GM12878 (cell line): ENCODE measurements around the gene NPFFR2.

Experiments used
- ASH2L ChIP-seq: fragments of 300-600, 200-600 bp; sonication (generic); IDR thresholded peaks from 2 replicates; pipeline ENCODE4 v1.6.1; 2017; ENCODE audit warnings: low read depth, mild to moderate bottlenecking, borderline replicate concordance
- CREB1 ChIP-seq: IDR thresholded peaks from 2 replicates; pipeline ENCODE4 v1.6.1; 2012; ENCODE audit warnings: low read depth, mild to moderate bottlenecking, inconsistent platforms
- EZH2 ChIP-seq: IDR thresholded peaks from 2 replicates; pipeline ENCODE4 v1.6.1; 2012; ENCODE audit warnings: low read depth, mild to moderate bottlenecking, control low read depth, inconsistent platforms, low read length, borderline replicate concordance; ENCODE audit not compliant: control insufficient read depth
- KDM1A ChIP-seq: fragments of 200-600 bp; sonication (generic); IDR thresholded peaks from 2 replicates; pipeline ENCODE4 v1.6.1; 2016; ENCODE audit warnings: borderline replicate concordance
- NFIC ChIP-seq: IDR thresholded peaks from 2 replicates; pipeline ENCODE4 v1.6.1; 2012; ENCODE audit warnings: low read depth, mild to moderate bottlenecking, inconsistent platforms, low read length, moderate library complexity
- POLR2A ChIP-seq: IDR thresholded peaks from 2 replicates; pipeline ENCODE4 v1.6.1; 2011; ENCODE audit warnings: low read depth, mild to moderate bottlenecking, low read length
- RAD21 ChIP-seq: IDR thresholded peaks from 2 replicates; pipeline ENCODE4 v1.6.1; 2011; ENCODE audit warnings: mild to moderate bottlenecking, low read depth, low read length, moderate library complexity; ENCODE audit not compliant: insufficient read depth
- RB1 ChIP-seq: fragments of 450-650 bp; formaldehyde crosslinking; IDR thresholded peaks from 2 replicates; pipeline ENCODE4 v1.6.1; 2017; ENCODE audit warnings: mild to moderate bottlenecking, borderline replicate concordance
- SUZ12 ChIP-seq: fragments of 200-600 bp; sonication (generic); IDR thresholded peaks from one replicate; pipeline ENCODE4 v1.6.1; 2018; ENCODE audit warnings: antibody characterized with exemption, mild to moderate bottlenecking; ENCODE audit not compliant: unreplicated experiment
- TF ChIP-seq, protein P1 (sequence below), 3 experiments: IDR thresholded peaks in 2 of 3; conservative IDR thresholded peaks in 1 of 3; 2 replicates each; pipeline ENCODE4 v1.5.1; 2011; ENCODE audit warnings: low read depth in 3 of 3, low read length in 3 of 3, mild to moderate bottlenecking in 3 of 3, control low read depth in 2 of 3, moderate library complexity in 2 of 3, inconsistent platforms in 1 of 3, mixed read lengths in 1 of 3; ENCODE audit not compliant: control insufficient read depth in 2 of 3, insufficient read depth in 1 of 3; ENCODE audit errors: extremely low read depth in 1 of 3
- TF ChIP-seq, protein P2 (sequence below): fragments of 450-650 bp; formaldehyde crosslinking; IDR thresholded peaks from 2 replicates; pipeline ENCODE4 v1.4.0; 2020; ENCODE audit warnings: mild to moderate bottlenecking, moderate library complexity
- TF ChIP-seq, protein P3 (sequence below): IDR thresholded peaks from 2 replicates; pipeline ENCODE4 v1.6.1; 2012; ENCODE audit warnings: mild to moderate bottlenecking, low read depth, low read length
- TF ChIP-seq, protein P4 (sequence below): IDR thresholded peaks from 2 replicates; pipeline ENCODE4 v1.6.1; 2011; ENCODE audit warnings: borderline replicate concordance, low read depth, mild to moderate bottlenecking, moderate library complexity, low read length; ENCODE audit not compliant: insufficient read depth, poor library complexity, severe bottlenecking

DNA sequence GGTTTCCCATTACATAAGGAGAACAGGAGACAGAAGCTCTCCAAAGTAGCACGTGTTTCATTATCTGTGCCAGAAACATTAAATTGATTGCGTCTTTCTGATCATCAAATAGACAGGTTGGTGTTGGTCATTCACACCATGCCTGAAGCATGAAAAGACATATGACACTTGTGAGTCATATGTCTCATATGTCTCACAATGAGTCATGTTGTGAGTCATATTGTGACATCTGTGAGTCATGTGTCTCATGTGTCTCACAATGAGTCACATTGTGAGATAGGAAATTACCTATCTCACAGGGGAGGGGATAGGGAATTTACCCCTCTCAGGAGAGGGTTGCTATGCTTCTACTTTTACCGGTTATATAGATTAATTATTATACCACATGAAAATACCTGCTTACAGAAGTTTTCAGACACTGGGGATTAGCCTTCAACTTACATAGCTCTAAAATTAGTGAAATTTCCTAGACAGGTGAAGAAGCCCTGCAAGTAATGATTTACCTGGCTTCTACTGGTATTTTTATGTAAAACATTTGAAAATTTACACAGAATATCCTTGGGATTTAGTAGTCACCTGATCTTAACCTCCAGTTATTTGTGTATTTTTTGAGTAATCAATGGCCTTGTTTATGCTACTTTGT is 80.8 kb downstream of the NPFFR2 start:
- TF ChIP-seq CREB1 (peak; percentile 89), POLR2A (no peak), ASH2L (no peak), RB1 (no peak; the same call in 1 of the 2 replicates), NFIC (peak; percentile 100), SUZ12 (no peak), KDM1A (no peak), RAD21 (0 out of 2 replicates have a peak, but pooled peaks have one; percentile 4), EZH2 (no peak)
- TF ChIP-seq, protein P1, sequence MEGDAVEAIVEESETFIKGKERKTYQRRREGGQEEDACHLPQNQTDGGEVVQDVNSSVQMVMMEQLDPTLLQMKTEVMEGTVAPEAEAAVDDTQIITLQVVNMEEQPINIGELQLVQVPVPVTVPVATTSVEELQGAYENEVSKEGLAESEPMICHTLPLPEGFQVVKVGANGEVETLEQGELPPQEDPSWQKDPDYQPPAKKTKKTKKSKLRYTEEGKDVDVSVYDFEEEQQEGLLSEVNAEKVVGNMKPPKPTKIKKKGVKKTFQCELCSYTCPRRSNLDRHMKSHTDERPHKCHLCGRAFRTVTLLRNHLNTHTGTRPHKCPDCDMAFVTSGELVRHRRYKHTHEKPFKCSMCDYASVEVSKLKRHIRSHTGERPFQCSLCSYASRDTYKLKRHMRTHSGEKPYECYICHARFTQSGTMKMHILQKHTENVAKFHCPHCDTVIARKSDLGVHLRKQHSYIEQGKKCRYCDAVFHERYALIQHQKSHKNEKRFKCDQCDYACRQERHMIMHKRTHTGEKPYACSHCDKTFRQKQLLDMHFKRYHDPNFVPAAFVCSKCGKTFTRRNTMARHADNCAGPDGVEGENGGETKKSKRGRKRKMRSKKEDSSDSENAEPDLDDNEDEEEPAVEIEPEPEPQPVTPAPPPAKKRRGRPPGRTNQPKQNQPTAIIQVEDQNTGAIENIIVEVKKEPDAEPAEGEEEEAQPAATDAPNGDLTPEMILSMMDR (IDR thresholded peaks at IDR 0.05 in 2 of 3, conservative IDR thresholded peaks at IDR 0.05 in 1 of 3; ENCODE audit: control insufficient read depth in 2 of 3, extremely low read depth in 1 of 3, insufficient read depth in 1 of 3, low read depth in 3 of 3, low read length in 3 of 3), result no peak
- TF ChIP-seq, protein P2, sequence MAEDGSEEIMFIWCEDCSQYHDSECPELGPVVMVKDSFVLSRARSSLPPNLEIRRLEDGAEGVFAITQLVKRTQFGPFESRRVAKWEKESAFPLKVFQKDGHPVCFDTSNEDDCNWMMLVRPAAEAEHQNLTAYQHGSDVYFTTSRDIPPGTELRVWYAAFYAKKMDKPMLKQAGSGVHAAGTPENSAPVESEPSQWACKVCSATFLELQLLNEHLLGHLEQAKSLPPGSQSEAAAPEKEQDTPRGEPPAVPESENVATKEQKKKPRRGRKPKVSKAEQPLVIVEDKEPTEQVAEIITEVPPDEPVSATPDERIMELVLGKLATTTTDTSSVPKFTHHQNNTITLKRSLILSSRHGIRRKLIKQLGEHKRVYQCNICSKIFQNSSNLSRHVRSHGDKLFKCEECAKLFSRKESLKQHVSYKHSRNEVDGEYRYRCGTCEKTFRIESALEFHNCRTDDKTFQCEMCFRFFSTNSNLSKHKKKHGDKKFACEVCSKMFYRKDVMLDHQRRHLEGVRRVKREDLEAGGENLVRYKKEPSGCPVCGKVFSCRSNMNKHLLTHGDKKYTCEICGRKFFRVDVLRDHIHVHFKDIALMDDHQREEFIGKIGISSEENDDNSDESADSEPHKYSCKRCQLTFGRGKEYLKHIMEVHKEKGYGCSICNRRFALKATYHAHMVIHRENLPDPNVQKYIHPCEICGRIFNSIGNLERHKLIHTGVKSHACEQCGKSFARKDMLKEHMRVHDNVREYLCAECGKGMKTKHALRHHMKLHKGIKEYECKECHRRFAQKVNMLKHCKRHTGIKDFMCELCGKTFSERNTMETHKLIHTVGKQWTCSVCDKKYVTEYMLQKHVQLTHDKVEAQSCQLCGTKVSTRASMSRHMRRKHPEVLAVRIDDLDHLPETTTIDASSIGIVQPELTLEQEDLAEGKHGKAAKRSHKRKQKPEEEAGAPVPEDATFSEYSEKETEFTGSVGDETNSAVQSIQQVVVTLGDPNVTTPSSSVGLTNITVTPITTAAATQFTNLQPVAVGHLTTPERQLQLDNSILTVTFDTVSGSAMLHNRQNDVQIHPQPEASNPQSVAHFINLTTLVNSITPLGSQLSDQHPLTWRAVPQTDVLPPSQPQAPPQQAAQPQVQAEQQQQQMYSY, result no peak
- TF ChIP-seq, protein P3, sequence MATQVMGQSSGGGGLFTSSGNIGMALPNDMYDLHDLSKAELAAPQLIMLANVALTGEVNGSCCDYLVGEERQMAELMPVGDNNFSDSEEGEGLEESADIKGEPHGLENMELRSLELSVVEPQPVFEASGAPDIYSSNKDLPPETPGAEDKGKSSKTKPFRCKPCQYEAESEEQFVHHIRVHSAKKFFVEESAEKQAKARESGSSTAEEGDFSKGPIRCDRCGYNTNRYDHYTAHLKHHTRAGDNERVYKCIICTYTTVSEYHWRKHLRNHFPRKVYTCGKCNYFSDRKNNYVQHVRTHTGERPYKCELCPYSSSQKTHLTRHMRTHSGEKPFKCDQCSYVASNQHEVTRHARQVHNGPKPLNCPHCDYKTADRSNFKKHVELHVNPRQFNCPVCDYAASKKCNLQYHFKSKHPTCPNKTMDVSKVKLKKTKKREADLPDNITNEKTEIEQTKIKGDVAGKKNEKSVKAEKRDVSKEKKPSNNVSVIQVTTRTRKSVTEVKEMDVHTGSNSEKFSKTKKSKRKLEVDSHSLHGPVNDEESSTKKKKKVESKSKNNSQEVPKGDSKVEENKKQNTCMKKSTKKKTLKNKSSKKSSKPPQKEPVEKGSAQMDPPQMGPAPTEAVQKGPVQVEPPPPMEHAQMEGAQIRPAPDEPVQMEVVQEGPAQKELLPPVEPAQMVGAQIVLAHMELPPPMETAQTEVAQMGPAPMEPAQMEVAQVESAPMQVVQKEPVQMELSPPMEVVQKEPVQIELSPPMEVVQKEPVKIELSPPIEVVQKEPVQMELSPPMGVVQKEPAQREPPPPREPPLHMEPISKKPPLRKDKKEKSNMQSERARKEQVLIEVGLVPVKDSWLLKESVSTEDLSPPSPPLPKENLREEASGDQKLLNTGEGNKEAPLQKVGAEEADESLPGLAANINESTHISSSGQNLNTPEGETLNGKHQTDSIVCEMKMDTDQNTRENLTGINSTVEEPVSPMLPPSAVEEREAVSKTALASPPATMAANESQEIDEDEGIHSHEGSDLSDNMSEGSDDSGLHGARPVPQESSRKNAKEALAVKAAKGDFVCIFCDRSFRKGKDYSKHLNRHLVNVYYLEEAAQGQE, result no peak
- TF ChIP-seq, protein P4, sequence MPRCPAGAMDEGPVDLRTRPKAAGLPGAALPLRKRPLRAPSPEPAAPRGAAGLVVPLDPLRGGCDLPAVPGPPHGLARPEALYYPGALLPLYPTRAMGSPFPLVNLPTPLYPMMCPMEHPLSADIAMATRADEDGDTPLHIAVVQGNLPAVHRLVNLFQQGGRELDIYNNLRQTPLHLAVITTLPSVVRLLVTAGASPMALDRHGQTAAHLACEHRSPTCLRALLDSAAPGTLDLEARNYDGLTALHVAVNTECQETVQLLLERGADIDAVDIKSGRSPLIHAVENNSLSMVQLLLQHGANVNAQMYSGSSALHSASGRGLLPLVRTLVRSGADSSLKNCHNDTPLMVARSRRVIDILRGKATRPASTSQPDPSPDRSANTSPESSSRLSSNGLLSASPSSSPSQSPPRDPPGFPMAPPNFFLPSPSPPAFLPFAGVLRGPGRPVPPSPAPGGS, result peak; percentile 100
